HT-29 (cell line): Measurements from ENCODE around the gene RASA2. TPM values are rescaled to one million over a fixed set of nuclear protein-coding genes. Genes with fewer than 3 reads are reported as not detected.

Experiments used
- total RNA-seq: library from RNA; depleted of rRNA; stranded (reverse); fragments of >200 nt; shearing (Covaris generic); gene quantifications from 2 replicates; pipeline ENCODE4 v1.2.3, GENCODE V29; 2014; rRNA removed

RASA2 gene
- total RNA-seq, 1 experiment from 2014 or later, result 2.7 TPM

Other genes with a start within 250 kb of the RASA2 start
- gene ZBTB38, start 118.5 kb upstream of the RASA2 start, total RNA-seq, result 22.9 and 23.1 TPM in 2 replicates